PC-9 (cell line): ENCODE measurements around the gene CRTC1. TPM values are rescaled to one million over a fixed set of nuclear protein-coding genes. Genes with fewer than 3 reads are reported as not detected.

Source experiments
- BruUV-seq: library from RNA; stranded (reverse); fragments of 400-500 nt; replicated peaks from 2 replicates; lab custom pipeline; 2021; lab: Mats Ljungman, UMichigan
- CTCF ChIA-PET: fragments of 300-600 bp; sonication (Branson Sonifier 250); formaldehyde crosslinking; loops from one replicate; lab custom pipeline; 2022; ENCODE audit warnings: antibody characterized with exemption; lab: Charles Lee
- POLR2A ChIA-PET: fragments of 300-600 bp; sonication (Branson Sonifier 250); formaldehyde crosslinking; loops from one replicate; lab custom pipeline; 2022; ENCODE audit warnings: antibody characterized with exemption; ENCODE audit not compliant: unreplicated experiment; lab: Charles Lee
- DNase-seq, 2 experiments: peaks; one replicate each; pipeline versions ENCODE4 v3.0.0 to v3.0.0-alpha.2; 2015 to 2022; ENCODE audit warnings: mixed read lengths in 1 of 2
- H2AFZ ChIP-seq: fragments of 200-600 bp; sonication (generic); 2 replicates; pipeline ENCODE4 v1.8.1; 2017; ENCODE audit warnings: antibody characterized with exemption
- H3F3A ChIP-seq: fragments of 200-600 bp; sonication (generic); 2 replicates; pipeline ENCODE4 v1.8.1; 2017; ENCODE audit warnings: antibody characterized with exemption, mild to moderate bottlenecking, low read depth; ENCODE audit not compliant: insufficient read depth
- H3K27ac ChIP-seq: fragments of 200-600 bp; sonication (generic); 2 replicates; pipeline ENCODE4 v1.6.1; 2016; ENCODE audit warnings: mixed run types
- H3K27me3 ChIP-seq: fragments of 200-600 bp; sonication (generic); 2 replicates; pipeline ENCODE4 v1.6.1; 2016; ENCODE audit warnings: low read depth, mixed run types; ENCODE audit not compliant: insufficient read depth
- H3K36me3 ChIP-seq: fragments of 200-600 bp; sonication (generic); 2 replicates; pipeline ENCODE4 v1.6.1; 2016; ENCODE audit warnings: low read depth, mixed run types
- H3K4me1 ChIP-seq: fragments of 200-600 bp; sonication (generic); replicated peaks from 2 replicates; pipeline ENCODE4 v1.6.1; 2016; ENCODE audit warnings: mixed run types; ENCODE audit not compliant: insufficient read depth
- H3K4me2 ChIP-seq: fragments of 200-600 bp; sonication (generic); 2 replicates; pipeline ENCODE4 v1.6.1; 2017; ENCODE audit warnings: mixed run types
- H3K4me3 ChIP-seq: fragments of 200-600 bp; sonication (generic); 2 replicates; pipeline ENCODE4 v1.6.1; 2016; ENCODE audit warnings: mixed run types
- H3K79me2 ChIP-seq: fragments of 200-600 bp; sonication (generic); 2 replicates; pipeline ENCODE4 v1.6.1; 2017; ENCODE audit warnings: low read depth, mixed run types
- H3K9me2 ChIP-seq: fragments of 200-600 bp; sonication (generic); 2 replicates; pipeline ENCODE4 v1.8.1; 2017; ENCODE audit warnings: mild to moderate bottlenecking; ENCODE audit not compliant: insufficient read depth
- H3K9me3 ChIP-seq: fragments of 200-600 bp; sonication (generic); 2 replicates; pipeline ENCODE4 v1.8.1; 2016; ENCODE audit warnings: low read depth; ENCODE audit not compliant: insufficient read depth
- H4K20me1 ChIP-seq: fragments of 200-600 bp; sonication (generic); 2 replicates; pipeline ENCODE4 v1.8.1; 2017; ENCODE audit not compliant: insufficient read depth
- EZH2 ChIP-seq: fragments of 200-600 bp; sonication (generic); IDR thresholded peaks from 2 replicates; pipeline ENCODE4 v1.8.0; 2017; ENCODE audit warnings: antibody characterized with exemption, low read depth
- intact Hi-C: fragments of 100-400 bp; cut with micrococcal nuclease; formaldehyde crosslinking; loops from one replicate; pipeline ENCODE4 v1.10.0; 2022; ENCODE audit not compliant: unreplicated experiment
- total RNA-seq: library from RNA; stranded (reverse); gene quantifications from 2 replicates; pipeline ENCODE4 v1.2.3, GENCODE V29; 2021
- TF ChIP-seq, protein P1 (sequence below): fragments of 200-600 bp; sonication (generic); conservative IDR thresholded peaks from 2 replicates; pipeline ENCODE4 v1.6.1; 2017; ENCODE audit warnings: mixed run types, antibody characterized with exemption, mild to moderate bottlenecking, moderate library complexity

CRTC1 gene
- total RNA-seq, 1 experiment from 2014 or later = 16.6 TPM

DNA sequence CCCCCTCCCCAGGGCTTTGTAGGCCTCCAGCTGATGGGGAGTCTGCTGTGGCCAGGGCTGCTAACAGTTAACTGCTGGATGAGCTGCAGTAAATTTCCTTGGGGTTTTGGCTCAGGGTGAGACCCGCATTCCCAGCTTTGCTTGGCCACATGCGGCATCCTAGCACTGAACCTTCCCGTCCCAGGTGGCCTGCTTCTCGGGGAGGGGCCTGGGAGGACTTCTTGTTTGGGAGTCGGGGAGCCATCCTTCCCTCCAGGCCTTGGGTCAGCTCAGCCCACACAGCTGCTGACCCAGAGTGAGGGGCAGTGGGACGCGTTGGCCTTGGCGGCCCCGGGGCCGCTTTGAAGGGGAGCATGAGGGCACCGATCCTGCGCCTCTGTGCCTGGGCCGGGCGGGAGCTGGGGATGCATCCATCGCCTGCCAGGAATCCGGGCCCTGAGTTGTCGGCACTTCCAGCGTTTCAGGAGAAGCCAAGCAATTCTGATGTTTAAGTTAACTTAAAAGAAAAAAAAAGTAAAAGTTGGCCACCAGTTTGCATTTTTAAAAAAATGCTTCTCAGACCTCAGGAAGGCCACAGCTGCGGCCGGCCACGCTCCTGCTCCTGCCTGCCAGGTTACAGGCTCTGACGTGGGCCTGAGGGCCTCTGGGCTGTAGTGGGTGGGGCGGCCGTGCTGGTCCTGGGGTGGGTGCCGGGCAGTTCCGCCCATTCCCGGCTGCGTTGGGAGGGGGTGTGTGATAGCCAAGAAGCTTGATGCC, 27.7 kb downstream of the CRTC1 start:
- Histone ChIP-seq H4K20me1 (peaks cover 41% of the 10 kb centered on the region), H3K4me1 (no peaks in the 10 kb centered on the region), H3K79me2 (peaks cover 17% of the 10 kb centered on the region; the same call in 1 of the 2 replicates), H3F3A (peaks cover 8% of the 10 kb centered on the region; the same call in 1 of the 2 replicates), H3K9me3 (no peaks in the 10 kb centered on the region), H3K4me3 (no peak overlapping the region), H2AFZ (no peak overlapping the region), H3K9me2 (no peaks in the 10 kb centered on the region), H3K4me2 (no peak overlapping the region), H3K27me3 (no peaks in the 10 kb centered on the region), H3K36me3 (no peaks in the 10 kb centered on the region), H3K27ac (no peak overlapping the region)
- POLR2A ChIA-PET = no interaction called here
- intact Hi-C loops = no loop called here
- BruUV-seq = no TSS peak
- CTCF ChIA-PET = no interaction called here
- no peak for DNase-seq
- TF ChIP-seq EZH2 = no peak
- TF ChIP-seq, protein P1, sequence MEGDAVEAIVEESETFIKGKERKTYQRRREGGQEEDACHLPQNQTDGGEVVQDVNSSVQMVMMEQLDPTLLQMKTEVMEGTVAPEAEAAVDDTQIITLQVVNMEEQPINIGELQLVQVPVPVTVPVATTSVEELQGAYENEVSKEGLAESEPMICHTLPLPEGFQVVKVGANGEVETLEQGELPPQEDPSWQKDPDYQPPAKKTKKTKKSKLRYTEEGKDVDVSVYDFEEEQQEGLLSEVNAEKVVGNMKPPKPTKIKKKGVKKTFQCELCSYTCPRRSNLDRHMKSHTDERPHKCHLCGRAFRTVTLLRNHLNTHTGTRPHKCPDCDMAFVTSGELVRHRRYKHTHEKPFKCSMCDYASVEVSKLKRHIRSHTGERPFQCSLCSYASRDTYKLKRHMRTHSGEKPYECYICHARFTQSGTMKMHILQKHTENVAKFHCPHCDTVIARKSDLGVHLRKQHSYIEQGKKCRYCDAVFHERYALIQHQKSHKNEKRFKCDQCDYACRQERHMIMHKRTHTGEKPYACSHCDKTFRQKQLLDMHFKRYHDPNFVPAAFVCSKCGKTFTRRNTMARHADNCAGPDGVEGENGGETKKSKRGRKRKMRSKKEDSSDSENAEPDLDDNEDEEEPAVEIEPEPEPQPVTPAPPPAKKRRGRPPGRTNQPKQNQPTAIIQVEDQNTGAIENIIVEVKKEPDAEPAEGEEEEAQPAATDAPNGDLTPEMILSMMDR = no peak

DNA sequence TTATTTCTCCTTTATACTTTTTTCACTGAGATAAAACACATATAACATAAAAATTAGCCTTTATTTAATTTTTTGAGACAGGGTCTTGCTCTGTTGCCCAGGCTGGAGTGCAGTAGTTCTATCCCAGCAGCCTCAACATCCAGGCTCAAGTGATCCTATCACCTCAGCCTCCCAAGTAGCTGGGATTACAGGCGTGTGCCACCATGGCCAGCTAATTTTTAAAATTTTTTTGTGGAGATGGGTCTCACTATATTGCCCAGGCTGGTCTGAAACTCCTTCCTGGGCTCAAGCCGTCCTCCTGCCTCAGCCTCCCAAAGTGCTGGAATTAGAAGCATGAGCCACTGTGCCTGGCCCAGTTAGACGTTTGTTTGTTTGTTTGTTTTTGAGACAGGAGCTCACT, 28.4 kb downstream of the CRTC1 start:
- CTCF ChIA-PET = no interaction called here
- H3K4me3 ChIP-seq = no peak overlapping the region
- H3F3A ChIP-seq = peaks cover 2% of the 10 kb centered on the region; the same call in 1 of the 2 replicates
- no peaks in the 10 kb centered on the region for H3K4me1 ChIP-seq
- H3K79me2 ChIP-seq = peaks cover 11% of the 10 kb centered on the region; the same call in 1 of the 2 replicates
- no TSS peak for BruUV-seq
- H3K4me2 ChIP-seq = no peak overlapping the region
- DNase-seq = no peak
- H4K20me1 ChIP-seq = peaks cover 41% of the 10 kb centered on the region
- H3K9me3 ChIP-seq = no peaks in the 10 kb centered on the region
- TF ChIP-seq, protein P1 = no peak
- no peak for TF ChIP-seq EZH2
- no peaks in the 10 kb centered on the region for H3K9me2 ChIP-seq
- no peaks in the 10 kb centered on the region for H3K36me3 ChIP-seq
- POLR2A ChIA-PET = no interaction called here
- no peak overlapping the region for H2AFZ ChIP-seq
- no peak overlapping the region for H3K27ac ChIP-seq
- H3K27me3 ChIP-seq = no peaks in the 10 kb centered on the region
- intact Hi-C loops = no loop called here

DNA sequence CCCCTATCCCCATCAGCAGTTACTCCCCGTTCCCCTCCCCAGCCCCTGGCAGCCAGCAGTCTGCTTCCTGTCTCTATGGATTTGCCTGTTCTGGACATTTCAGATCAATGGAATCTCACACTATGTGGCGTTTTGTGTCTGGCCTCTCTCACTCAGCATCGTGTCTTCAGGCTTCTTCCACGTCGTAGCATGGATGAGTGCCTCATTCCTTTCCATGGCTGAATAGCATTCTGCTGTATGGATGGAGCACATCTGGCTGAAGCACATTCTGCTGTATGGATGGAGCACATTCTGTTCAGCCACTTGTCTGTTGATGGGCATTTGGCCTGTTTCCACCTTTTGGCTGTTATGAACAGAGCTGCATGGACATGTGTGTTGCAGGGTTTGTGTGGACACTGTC, 29.5 kb downstream of the CRTC1 start:
- Histone ChIP-seq H3K36me3 (no peaks in the 10 kb centered on the region), H3K4me1 (no peaks in the 10 kb centered on the region), H3K9me2 (no peaks in the 10 kb centered on the region), H3F3A (no peaks in the 10 kb centered on the region), H3K79me2 (0 out of 2 replicates have a peak, but pooled peaks cover under 1% of the 10 kb centered on the region), H3K4me3 (no peak overlapping the region), H3K9me3 (no peaks in the 10 kb centered on the region), H4K20me1 (peaks cover 42% of the 10 kb centered on the region), H3K27me3 (no peaks in the 10 kb centered on the region), H3K27ac (no peak overlapping the region), H3K4me2 (no peak overlapping the region), H2AFZ (no peak overlapping the region)
- BruUV-seq = no TSS peak
- intact Hi-C loops = no loop called here
- DNase-seq = no peak
- TF ChIP-seq EZH2 = no peak
- TF ChIP-seq, protein P1 = no peak
- ChIA-PET CTCF (no interaction called here), POLR2A (no interaction called here)
